Kidney (tissue), 14 donors: ENCODE measurements around the gene TKTL1. TPM values are rescaled to one million over a fixed set of nuclear protein-coding genes. Genes with fewer than 3 reads are reported as not detected.

Experiments
- DNase-seq, 5 donors: peaks; one replicate each; pipeline ENCODE4 v3.0.0-alpha.2; 2013 to 2020
- FAIRE-seq: peaks from 2 replicates; lab custom pipeline; 2012; peaks lifted over from hg19 to GRCh38; lab: Jason Lieb, UNC
- H3K27ac ChIP-seq, 2 donors: one replicate each; pipeline ENCODE4 v1.7.0; 2013; ENCODE audit warnings: low read depth in 2 of 2, low read length in 2 of 2, inconsistent platforms in 1 of 2
- H3K27me3 ChIP-seq: one replicate; pipeline ENCODE4 v1.7.1; 2013; ENCODE audit warnings: low read length, inconsistent platforms; ENCODE audit not compliant: control insufficient read depth, insufficient read depth
- H3K36me3 ChIP-seq, 3 donors: one replicate each; pipeline versions ENCODE4 v1.7.0 to v1.7.1; 2013; ENCODE audit warnings: low read length in 3 of 3, control low read depth in 1 of 3, inconsistent platforms in 1 of 3; ENCODE audit not compliant: insufficient read depth in 3 of 3, control insufficient read depth in 2 of 3
- H3K4me1 ChIP-seq, 3 donors: one replicate each; pipeline versions ENCODE4 v1.7.0 to v1.7.1; 2013; ENCODE audit warnings: low read length in 3 of 3, inconsistent platforms in 1 of 3, low read depth in 1 of 3; ENCODE audit not compliant: control insufficient read depth in 2 of 3, insufficient read depth in 2 of 3
- H3K4me3 ChIP-seq, 3 donors: one replicate each; pipeline versions ENCODE4 v1.7.0 to v1.8.1; 2013; ENCODE audit warnings: low read length in 3 of 3, control low read depth in 1 of 3, inconsistent platforms in 1 of 3
- H3K9ac ChIP-seq, 3 donors: one replicate each; pipeline versions ENCODE4 v1.7.0 to v1.7.1; 2013; ENCODE audit warnings: low read length in 3 of 3, control low read depth in 1 of 3, inconsistent platforms in 1 of 3
- H3K9me3 ChIP-seq, 3 donors: one replicate each; pipeline versions ENCODE4 v1.7.0 to v1.7.1; 2013; ENCODE audit warnings: low read length in 3 of 3, control low read depth in 1 of 3, inconsistent platforms in 1 of 3; ENCODE audit not compliant: control insufficient read depth in 2 of 3, insufficient read depth in 1 of 3
- CTCF ChIP-seq: IDR thresholded peaks from 3 replicates; pipeline ENCODE4 v1.5.1; 2012; ENCODE audit warnings: mild to moderate bottlenecking, moderate library complexity, borderline replicate concordance; ENCODE audit not compliant: insufficient read depth; ENCODE audit errors: extremely low read depth
- intact Hi-C: fragments of 100-400 bp; cut with DNase I; formaldehyde crosslinking; loops from one replicate; pipeline ENCODE4 v1.11.1; 2022
- polyA plus RNA-seq: library from polyadenylated mRNA; stranded (reverse); fragments of 350-450 nt; fragmentation: Illumina TruSeq; extraction: RNeasy Lipid Tissue Mini Kit (QIAGEN cat#74804); gene quantifications from one replicate; pipeline ENCODE4 v1.2.3, GENCODE V29; 2014; ENCODE audit warnings: low read depth, low replicate concordance; ENCODE audit not compliant: insufficient read depth
- total RNA-seq: library from RNA; stranded (reverse); fragmentation: NEBNext Ultra II Directional; extraction: Animal tissue kit (Norgen Biotek cat#: 25700); gene quantifications from one replicate; pipeline ENCODE4 v1.2.1, GENCODE V29; 2021
- donor health status: control.
- donor health status: control.
- donor health status: control.
- donor health status: control.
- donor health status: control.
- donor health status: DM: yes; HTN: yes; CAD: no.
- donor health status: Normal renal cell carcinoma (clear cell type).

TKTL1 gene
- total and polyA plus RNA-seq, 2 donors from 2014 or later: 0.30 to 0.38 TPM

- DNase-seq: no peak
- no peaks in the 10 kb centered on the region for H3K36me3 ChIP-seq
- H3K9ac ChIP-seq: no peak overlapping the region
- FAIRE-seq: no peak
- H3K4me1 ChIP-seq: no peaks in the 10 kb centered on the region
- H3K4me3 ChIP-seq: no peak overlapping the region
- intact Hi-C loops: no loop called here
- no peaks in the 10 kb centered on the region for H3K9me3 ChIP-seq
- H3K27ac ChIP-seq: no peak overlapping the region
- TF ChIP-seq CTCF: no peak
- no peaks in the 10 kb centered on the region for H3K27me3 ChIP-seq
Measured at GRCh38 chrX:154312116-154312515, 16.5 kb downstream of the TKTL1 start.

DNA sequence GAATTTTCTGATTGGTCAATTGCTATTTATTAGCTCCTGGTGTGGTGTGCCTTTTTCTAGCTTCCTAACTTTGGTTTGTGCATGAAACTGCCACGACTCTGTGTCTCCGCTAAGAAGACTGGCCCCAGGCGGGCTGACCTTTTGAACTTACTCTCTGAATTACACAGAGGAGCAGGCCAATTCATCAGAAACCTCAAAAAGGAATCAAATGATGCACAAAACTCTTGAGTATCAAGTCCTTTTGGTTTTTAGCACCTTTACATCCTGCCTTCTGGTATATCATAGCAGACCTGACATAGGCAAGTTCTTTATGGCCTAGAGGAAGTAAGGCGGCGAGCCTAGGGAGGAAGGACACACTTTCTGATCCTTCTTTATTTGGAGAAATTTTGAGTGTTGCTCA, 17.6 kb downstream of the TKTL1 start:
- no peak overlapping the region for H3K4me3 ChIP-seq
- no peak for FAIRE-seq
- H3K27ac ChIP-seq: no peak overlapping the region
- H3K36me3 ChIP-seq: no peaks in the 10 kb centered on the region
- no peaks in the 10 kb centered on the region for H3K9me3 ChIP-seq
- H3K9ac ChIP-seq: no peak overlapping the region
- no peaks in the 10 kb centered on the region for H3K27me3 ChIP-seq
- H3K4me1 ChIP-seq: no peaks in the 10 kb centered on the region
- intact Hi-C loops: no loop called here
- no peak for DNase-seq
- no peak for TF ChIP-seq CTCF

- Histone ChIP-seq H3K36me3 (no peaks in the 10 kb centered on the region), H3K27me3 (no peaks in the 10 kb centered on the region)
Measured at GRCh38 chrX:154315416-154315815, 19.8 kb downstream of the TKTL1 start.

More at GRCh38 chrX:154315416-154315815, 19.8 kb downstream of the TKTL1 start:
- Histone ChIP-seq H3K4me1 (no peaks in the 10 kb centered on the region), H3K27ac (no peak overlapping the region), H3K9me3 (no peaks in the 10 kb centered on the region), H3K4me3 (no peak overlapping the region), H3K9ac (no peak overlapping the region)
- DNase-seq (no peak), FAIRE-seq (no peak)
- no peak for TF ChIP-seq CTCF
- intact Hi-C loops: no loop called here
